Kidney (tissue), 14 donors: ENCODE data around the gene DAZAP2. TPM values are rescaled to one million over a fixed set of nuclear protein-coding genes. Genes with fewer than 3 reads are reported as not detected.

ENCODE experiments used
- DNase-seq, 5 donors: peaks; one replicate each; pipeline ENCODE4 v3.0.0-alpha.2; 2013 to 2020
- FAIRE-seq: peaks from 2 replicates; lab custom pipeline; 2012; peaks lifted over from hg19 to GRCh38; lab: Jason Lieb, UNC
- H3K27ac ChIP-seq, 2 donors: one replicate each; pipeline ENCODE4 v1.7.0; 2013; ENCODE audit warnings: low read depth in 2 of 2, low read length in 2 of 2, inconsistent platforms in 1 of 2
- H3K27me3 ChIP-seq: one replicate; pipeline ENCODE4 v1.7.1; 2013; ENCODE audit warnings: low read length, inconsistent platforms; ENCODE audit not compliant: control insufficient read depth, insufficient read depth
- H3K36me3 ChIP-seq, 3 donors: one replicate each; pipeline versions ENCODE4 v1.7.0 to v1.7.1; 2013; ENCODE audit warnings: low read length in 3 of 3, control low read depth in 1 of 3, inconsistent platforms in 1 of 3; ENCODE audit not compliant: insufficient read depth in 3 of 3, control insufficient read depth in 2 of 3
- H3K4me1 ChIP-seq, 3 donors: one replicate each; pipeline versions ENCODE4 v1.7.0 to v1.7.1; 2013; ENCODE audit warnings: low read length in 3 of 3, inconsistent platforms in 1 of 3, low read depth in 1 of 3; ENCODE audit not compliant: control insufficient read depth in 2 of 3, insufficient read depth in 2 of 3
- H3K4me3 ChIP-seq, 3 donors: one replicate each; pipeline versions ENCODE4 v1.7.0 to v1.8.1; 2013; ENCODE audit warnings: low read length in 3 of 3, control low read depth in 1 of 3, inconsistent platforms in 1 of 3
- H3K9ac ChIP-seq, 3 donors: one replicate each; pipeline versions ENCODE4 v1.7.0 to v1.7.1; 2013; ENCODE audit warnings: low read length in 3 of 3, control low read depth in 1 of 3, inconsistent platforms in 1 of 3
- H3K9me3 ChIP-seq, 3 donors: one replicate each; pipeline versions ENCODE4 v1.7.0 to v1.7.1; 2013; ENCODE audit warnings: low read length in 3 of 3, control low read depth in 1 of 3, inconsistent platforms in 1 of 3; ENCODE audit not compliant: control insufficient read depth in 2 of 3, insufficient read depth in 1 of 3
- CTCF ChIP-seq: IDR thresholded peaks from 3 replicates; pipeline ENCODE4 v1.5.1; 2012; ENCODE audit warnings: mild to moderate bottlenecking, moderate library complexity, borderline replicate concordance; ENCODE audit not compliant: insufficient read depth; ENCODE audit errors: extremely low read depth
- intact Hi-C: fragments of 100-400 bp; cut with DNase I; formaldehyde crosslinking; loops from one replicate; pipeline ENCODE4 v1.11.1; 2022
- polyA plus RNA-seq: library from polyadenylated mRNA; stranded (reverse); fragments of 350-450 nt; fragmentation: Illumina TruSeq; extraction: RNeasy Lipid Tissue Mini Kit (QIAGEN cat#74804); gene quantifications from one replicate; pipeline ENCODE4 v1.2.3, GENCODE V29; 2014; ENCODE audit warnings: low read depth, low replicate concordance; ENCODE audit not compliant: insufficient read depth
- total RNA-seq: library from RNA; stranded (reverse); fragmentation: NEBNext Ultra II Directional; extraction: Animal tissue kit (Norgen Biotek cat#: 25700); gene quantifications from one replicate; pipeline ENCODE4 v1.2.1, GENCODE V29; 2021
- donor health status: control.
- donor health status: control.
- donor health status: control.
- donor health status: control.
- donor health status: control.
- donor health status: DM: yes; HTN: yes; CAD: no.
- donor health status: Normal renal cell carcinoma (clear cell type).

DAZAP2 gene
- total and polyA plus RNA-seq, 2 donors from 2014 or later: 319 to 363 TPM

- H3K36me3 ChIP-seq: no peaks in the 10 kb centered on the region
- no peaks in the 10 kb centered on the region for H3K9me3 ChIP-seq
- no peak for TF ChIP-seq CTCF
- no peaks in the 10 kb centered on the region for H3K27me3 ChIP-seq
- no peak overlapping the region for H3K9ac ChIP-seq
- FAIRE-seq (no peak), DNase-seq (peak in 1 of 5 donors; percentile 11)
- H3K27ac ChIP-seq: no peak overlapping the region
- H3K4me1 ChIP-seq: no peaks in the 10 kb centered on the region
- intact Hi-C loops: no loop called here
- no peak overlapping the region for H3K4me3 ChIP-seq
These were observed 30.5 kb upstream of the DAZAP2 start for GRCh38 chr12:51208016-51208660.

- FAIRE-seq: no peak
These were observed 29.4 kb upstream of the DAZAP2 start for GRCh38 chr12:51209259-51209658.

GRCh38 chr12:51210690-51211395, 27.8 kb upstream of the DAZAP2 start:
- no peaks in the 10 kb centered on the region for H3K27me3 ChIP-seq
- H3K9me3 ChIP-seq: no peaks in the 10 kb centered on the region
- no peak overlapping the region for H3K4me3 ChIP-seq
- intact Hi-C loops: no loop called here
- no peak for FAIRE-seq
- peak in 1 of 5 donors; percentile 12 for DNase-seq
- H3K27ac ChIP-seq: no peak overlapping the region
- no peaks in the 10 kb centered on the region for H3K36me3 ChIP-seq
- no peaks in the 10 kb centered on the region for H3K4me1 ChIP-seq
- no peak for TF ChIP-seq CTCF
- no peak overlapping the region for H3K9ac ChIP-seq

More at GRCh38 chr12:51209259-51209658, 29.4 kb upstream of the DAZAP2 start:
- Histone ChIP-seq H3K9ac (no peak overlapping the region), H3K4me3 (no peak overlapping the region), H3K27ac (no peak overlapping the region), H3K36me3 (no peaks in the 10 kb centered on the region), H3K27me3 (no peaks in the 10 kb centered on the region), H3K4me1 (no peaks in the 10 kb centered on the region), H3K9me3 (no peaks in the 10 kb centered on the region)
- intact Hi-C loops: no loop called here
- DNase-seq: peak in 1 of 5 donors; percentile 21
- TF ChIP-seq CTCF: no peak
